ENCODE results near the gene SIM1. TPM values are rescaled to one million over a fixed set of nuclear protein-coding genes. Genes with fewer than 3 reads are reported as not detected.

Gene SIM1
- total RNA-seq, 1 donor from 2014 or later, result not detected

- DNase-seq (ENCODE audit: extremely low read depth, low read depth, low spot score), result no peak
These were observed 37.3 kb downstream of the SIM1 start for GRCh38 chr6:100427452-100427851.

- DNase-seq (ENCODE audit: extremely low read depth, low read depth, low spot score), result no peak
These were observed 37.9 kb downstream of the SIM1 start for GRCh38 chr6:100426744-100427338.

GRCh38 chr6:100426241-100426640 lies 38.5 kb downstream of the SIM1 start:
- no peak for DNase-seq (ENCODE audit: extremely low read depth, low read depth, low spot score)

- DNase-seq (ENCODE audit: extremely low read depth, low read depth, low spot score), result no peak
These were observed 44.0 kb downstream of the SIM1 start for GRCh38 chr6:100420711-100421110.

- no peak for DNase-seq (ENCODE audit: extremely low read depth, low read depth, low spot score)
These were observed 47.7 kb downstream of the SIM1 start for GRCh38 chr6:100417036-100417435.

GRCh38 chr6:100415768-100416167 lies 49.0 kb downstream of the SIM1 start:
- DNase-seq (ENCODE audit: extremely low read depth, low read depth, low spot score), result no peak

GRCh38 chr6:100412872-100413271 lies 51.8 kb downstream of the SIM1 start:
- DNase-seq (ENCODE audit: extremely low read depth, low read depth, low spot score), result no peak

- no peak for DNase-seq (ENCODE audit: extremely low read depth, low read depth, low spot score)
These were observed 60.7 kb downstream of the SIM1 start for GRCh38 chr6:100404051-100404450.

GRCh38 chr6:100393493-100393892 lies 71.2 kb downstream of the SIM1 start:
- DNase-seq (ENCODE audit: extremely low read depth, low read depth, low spot score), result no peak

GRCh38 chr6:100392423-100392822 lies 72.3 kb downstream of the SIM1 start:
- DNase-seq (ENCODE audit: extremely low read depth, low read depth, low spot score), result no peak

- no peak for DNase-seq (ENCODE audit: extremely low read depth, low read depth, low spot score)
These were observed 75.7 kb downstream of the SIM1 start for GRCh38 chr6:100388868-100389519.

- DNase-seq (ENCODE audit: extremely low read depth, low read depth, low spot score), result no peak
These were observed 81.9 kb downstream of the SIM1 start for GRCh38 chr6:100382767-100383195.

- no peak for DNase-seq (ENCODE audit: extremely low read depth, low read depth, low spot score)
These were observed 82.7 kb downstream of the SIM1 start for GRCh38 chr6:100382031-100382430.

GRCh38 chr6:100381111-100381510 lies 83.6 kb downstream of the SIM1 start:
- no peak for DNase-seq (ENCODE audit: extremely low read depth, low read depth, low spot score)

- no peak for DNase-seq (ENCODE audit: extremely low read depth, low read depth, low spot score)
These were observed 85.3 kb downstream of the SIM1 start for GRCh38 chr6:100379386-100379785.

GRCh38 chr6:100378576-100378975 lies 86.1 kb downstream of the SIM1 start:
- DNase-seq (ENCODE audit: extremely low read depth, low read depth, low spot score), result no peak

- DNase-seq (ENCODE audit: extremely low read depth, low read depth, low spot score), result no peak
These were observed 88.6 kb downstream of the SIM1 start for GRCh38 chr6:100376103-100376502.

- DNase-seq (ENCODE audit: extremely low read depth, low read depth, low spot score), result no peak
These were observed 92.2 kb downstream of the SIM1 start for GRCh38 chr6:100372326-100373091.

GRCh38 chr6:100371591-100371990 lies 93.1 kb downstream of the SIM1 start:
- DNase-seq (ENCODE audit: extremely low read depth, low read depth, low spot score), result no peak

GRCh38 chr6:100370265-100370664 lies 94.5 kb downstream of the SIM1 start:
- no peak for DNase-seq (ENCODE audit: extremely low read depth, low read depth, low spot score)

- DNase-seq (ENCODE audit: extremely low read depth, low read depth, low spot score), result no peak
These were observed 98.3 kb downstream of the SIM1 start for GRCh38 chr6:100366419-100366818.

GRCh38 chr6:100363651-100364050 lies 101.1 kb downstream of the SIM1 start:
- DNase-seq (ENCODE audit: extremely low read depth, low read depth, low spot score), result no peak

Measured in glomerular endothelial cell (primary cell).